IPS DF 6.9 (cell line): Measurements from ENCODE around the gene WNT10A.
A peak's percentile ranks its signal among the peaks of the same experiment; 100 is the strongest.

Experiments used
- DNase-seq: peaks from one replicate; pipeline ENCODE4 v3.0.0-alpha.2; 2013; ENCODE audit warnings: low read depth, low spot score
- H3K27ac ChIP-seq: one replicate; pipeline ENCODE4 v1.5.1; 2013; ENCODE audit warnings: low read length, control low read depth
- H3K27me3 ChIP-seq: 2 replicates; pipeline ENCODE4 v1.6.1; 2013; ENCODE audit warnings: mild to moderate bottlenecking, low read length; ENCODE audit not compliant: control insufficient read depth, insufficient read depth
- H3K36me3 ChIP-seq: 2 replicates; pipeline ENCODE4 v1.6.1; 2013; ENCODE audit warnings: low read length; ENCODE audit not compliant: control insufficient read depth, insufficient read depth
- H3K4me1 ChIP-seq: 2 replicates; pipeline ENCODE4 v1.6.1; 2013; ENCODE audit warnings: low read length; ENCODE audit not compliant: control insufficient read depth, insufficient read depth
- H3K4me3 ChIP-seq: 2 replicates; pipeline ENCODE4 v1.5.1; 2013; ENCODE audit warnings: mild to moderate bottlenecking, low read length
- H3K9me3 ChIP-seq: 2 replicates; pipeline ENCODE4 v1.6.1; 2013; ENCODE audit warnings: low read length, inconsistent platforms; ENCODE audit not compliant: control insufficient read depth, insufficient read depth
- WGBS: extraction: QIAGEN DNeasy Blood & Tissue Kit; methylation state at CpG from one replicate; pipeline ENCODE4 v1.1.7; 2013; ENCODE audit warnings: mixed read lengths, missing lambda C conversion rate; ENCODE audit not compliant: insufficient read length, insufficient coverage; 5-methylcytosine and 5-hydroxymethylcytosine counted together

Gene WNT10A

DNA sequence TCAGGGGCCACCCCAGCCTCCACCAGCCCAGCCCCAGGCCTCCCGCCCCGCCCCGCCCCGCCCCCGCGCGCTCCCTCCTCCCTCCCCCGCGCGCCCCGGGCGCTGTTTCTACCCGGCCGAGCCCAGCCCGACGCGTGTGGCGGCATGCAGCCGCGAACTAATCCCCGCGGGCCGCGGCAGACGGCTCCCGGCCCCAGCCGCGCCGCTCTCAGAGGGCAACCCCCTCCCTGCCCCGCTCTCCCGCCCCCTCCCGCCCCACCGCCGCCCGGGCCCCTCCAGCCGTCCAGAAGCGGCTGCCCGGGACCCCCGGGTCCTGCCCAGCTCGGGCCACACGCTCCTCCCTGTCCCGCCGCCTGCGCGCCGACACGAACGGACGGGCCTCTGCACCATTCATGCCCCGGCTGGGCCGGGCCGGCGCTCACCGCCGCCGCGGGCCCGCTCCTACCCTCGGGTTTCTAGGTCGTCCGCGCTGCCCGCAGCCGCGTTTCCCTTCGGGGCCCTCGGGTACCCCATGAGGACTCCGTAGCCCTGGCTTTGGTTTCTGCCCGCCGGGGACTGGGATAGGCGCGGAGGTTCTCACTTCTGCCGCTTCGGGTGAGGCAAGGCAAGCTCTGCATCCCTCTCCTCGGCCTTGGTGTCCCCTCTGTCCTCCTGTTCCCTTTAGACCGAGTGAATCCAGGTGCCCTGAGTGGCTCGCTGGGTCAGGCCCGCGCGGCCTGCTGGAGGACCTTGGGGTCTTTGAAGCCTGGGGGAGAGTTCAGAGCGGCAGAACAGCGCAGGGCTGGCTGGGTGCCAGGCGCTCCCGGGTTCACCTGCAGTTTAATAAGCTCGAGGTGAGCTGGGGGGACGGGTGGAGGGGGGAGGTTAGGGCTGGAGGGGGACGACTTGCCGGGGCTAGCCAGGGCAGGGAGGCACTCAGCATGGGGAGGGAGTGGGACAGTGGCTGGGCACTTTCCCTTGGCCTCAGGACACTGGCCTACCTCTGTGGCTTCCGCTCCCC is 3.1 kb downstream of the WNT10A start:
- no peaks in the 10 kb centered on the region for H3K36me3 ChIP-seq
- H3K27me3 ChIP-seq: peaks cover 90% of the 10 kb centered on the region
- WGBS: no CpG with 5 or more reads among the region's 89 CpGs
- no peak overlapping the region for H3K27ac ChIP-seq
- no peaks in the 10 kb centered on the region for H3K9me3 ChIP-seq
- no peak overlapping the region for H3K4me3 ChIP-seq
- no peak for DNase-seq
- H3K4me1 ChIP-seq: peaks cover 4% of the 10 kb centered on the region

- no peak overlapping the region for H3K27ac ChIP-seq
- no CpG with 5 or more reads among the region's 2 CpGs for WGBS
- H3K4me3 ChIP-seq: no peak overlapping the region
- H3K4me1 ChIP-seq: peaks cover 3% of the 10 kb centered on the region; the same call in 1 of the 2 replicates
- no peak for DNase-seq
- H3K27me3 ChIP-seq: peaks cover 83% of the 10 kb centered on the region
- H3K9me3 ChIP-seq: no peaks in the 10 kb centered on the region
- H3K36me3 ChIP-seq: no peaks in the 10 kb centered on the region
These were observed 3.9 kb downstream of the WNT10A start for GRCh38 chr2:218884519-218884918.

- peaks cover 81% of the 10 kb centered on the region for H3K27me3 ChIP-seq
- H3K4me3 ChIP-seq: no peak overlapping the region
- no peaks in the 10 kb centered on the region for H3K9me3 ChIP-seq
- no peak overlapping the region for H3K27ac ChIP-seq
- H3K4me1 ChIP-seq: no peaks in the 10 kb centered on the region
- WGBS: no CpG with 5 or more reads among the region's 12 CpGs
- no peak for DNase-seq
- no peaks in the 10 kb centered on the region for H3K36me3 ChIP-seq
These were observed 5.6 kb downstream of the WNT10A start for GRCh38 chr2:218885981-218886947.

GRCh38 chr2:218887079-218887478 is 6.4 kb downstream of the WNT10A start:
- Histone ChIP-seq H3K36me3 (no peaks in the 10 kb centered on the region), H3K9me3 (no peaks in the 10 kb centered on the region), H3K27me3 (peaks cover 81% of the 10 kb centered on the region), H3K4me1 (no peaks in the 10 kb centered on the region), H3K4me3 (no peak overlapping the region), H3K27ac (no peak overlapping the region)
- WGBS: no CpG with 5 or more reads among the region's 3 CpGs
- no peak for DNase-seq

DNA sequence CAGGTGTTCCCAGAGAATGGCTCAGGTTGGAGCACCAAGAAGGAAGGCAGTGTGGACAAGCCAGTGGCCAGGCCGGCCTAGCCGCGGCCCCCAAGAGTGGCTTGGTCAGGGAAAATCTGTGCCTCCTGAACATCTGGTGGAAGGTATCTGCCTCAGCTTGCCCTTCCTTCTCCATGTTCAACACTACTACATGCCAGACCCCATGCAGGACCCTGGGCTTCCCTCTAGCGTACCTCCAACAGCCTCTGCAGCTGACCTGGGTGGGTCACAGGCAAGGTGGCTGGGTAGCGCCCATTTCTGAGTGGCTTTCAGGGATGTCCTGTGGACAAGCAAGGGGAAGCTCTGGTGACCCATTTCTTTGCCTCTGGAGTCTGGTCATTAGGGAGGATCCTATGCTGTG is 7.7 kb downstream of the WNT10A start:
- 0 out of 2 replicates have a peak, but pooled peaks cover 2% of the 10 kb centered on the region for H3K4me1 ChIP-seq
- no peak overlapping the region for H3K27ac ChIP-seq
- H3K36me3 ChIP-seq: no peaks in the 10 kb centered on the region
- H3K4me3 ChIP-seq: no peak overlapping the region
- no CpG with 5 or more reads among the region's 5 CpGs for WGBS
- no peak for DNase-seq
- peaks cover 80% of the 10 kb centered on the region for H3K27me3 ChIP-seq
- no peaks in the 10 kb centered on the region for H3K9me3 ChIP-seq

- H3K4me1 ChIP-seq: 0 out of 2 replicates have a peak, but pooled peaks cover 2% of the 10 kb centered on the region
These were observed 9.3 kb downstream of the WNT10A start for GRCh38 chr2:218889937-218890336.

DNA sequence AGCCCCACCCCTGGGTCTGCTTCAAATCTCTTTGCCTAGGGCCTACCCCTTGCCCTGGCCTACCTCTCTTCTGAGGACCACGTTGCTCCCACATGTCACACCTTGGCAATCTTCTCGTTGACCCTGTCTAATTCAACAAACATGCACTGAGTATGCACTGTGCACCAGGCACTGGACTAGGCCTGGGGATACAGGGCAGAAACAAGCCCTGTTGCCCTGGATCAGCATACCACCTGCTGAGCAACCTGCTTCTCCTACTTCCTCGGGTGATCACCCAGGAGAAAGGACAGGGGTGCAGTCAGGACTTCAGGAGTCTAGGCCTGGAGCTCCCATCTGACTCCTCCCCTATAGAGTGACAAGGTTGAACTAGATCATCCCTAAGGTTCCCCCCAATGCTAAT is 9.7 kb downstream of the WNT10A start:
- H3K27ac ChIP-seq: no peak overlapping the region
- no peak for DNase-seq
- H3K4me1 ChIP-seq: 0 out of 2 replicates have a peak, but pooled peaks cover 4% of the 10 kb centered on the region
- H3K9me3 ChIP-seq: no peaks in the 10 kb centered on the region
- WGBS: no CpG with 5 or more reads among the region's 3 CpGs
- no peak overlapping the region for H3K4me3 ChIP-seq
- no peaks in the 10 kb centered on the region for H3K36me3 ChIP-seq
- H3K27me3 ChIP-seq: peaks cover 83% of the 10 kb centered on the region

More at GRCh38 chr2:218889937-218890336, 9.3 kb downstream of the WNT10A start:
- no peak overlapping the region for H3K4me3 ChIP-seq
- H3K36me3 ChIP-seq: no peaks in the 10 kb centered on the region
- peaks cover 83% of the 10 kb centered on the region for H3K27me3 ChIP-seq
- H3K27ac ChIP-seq: no peak overlapping the region
- no CpG with 5 or more reads among the region's 23 CpGs for WGBS
- DNase-seq: no peak
- no peaks in the 10 kb centered on the region for H3K9me3 ChIP-seq

DNA sequence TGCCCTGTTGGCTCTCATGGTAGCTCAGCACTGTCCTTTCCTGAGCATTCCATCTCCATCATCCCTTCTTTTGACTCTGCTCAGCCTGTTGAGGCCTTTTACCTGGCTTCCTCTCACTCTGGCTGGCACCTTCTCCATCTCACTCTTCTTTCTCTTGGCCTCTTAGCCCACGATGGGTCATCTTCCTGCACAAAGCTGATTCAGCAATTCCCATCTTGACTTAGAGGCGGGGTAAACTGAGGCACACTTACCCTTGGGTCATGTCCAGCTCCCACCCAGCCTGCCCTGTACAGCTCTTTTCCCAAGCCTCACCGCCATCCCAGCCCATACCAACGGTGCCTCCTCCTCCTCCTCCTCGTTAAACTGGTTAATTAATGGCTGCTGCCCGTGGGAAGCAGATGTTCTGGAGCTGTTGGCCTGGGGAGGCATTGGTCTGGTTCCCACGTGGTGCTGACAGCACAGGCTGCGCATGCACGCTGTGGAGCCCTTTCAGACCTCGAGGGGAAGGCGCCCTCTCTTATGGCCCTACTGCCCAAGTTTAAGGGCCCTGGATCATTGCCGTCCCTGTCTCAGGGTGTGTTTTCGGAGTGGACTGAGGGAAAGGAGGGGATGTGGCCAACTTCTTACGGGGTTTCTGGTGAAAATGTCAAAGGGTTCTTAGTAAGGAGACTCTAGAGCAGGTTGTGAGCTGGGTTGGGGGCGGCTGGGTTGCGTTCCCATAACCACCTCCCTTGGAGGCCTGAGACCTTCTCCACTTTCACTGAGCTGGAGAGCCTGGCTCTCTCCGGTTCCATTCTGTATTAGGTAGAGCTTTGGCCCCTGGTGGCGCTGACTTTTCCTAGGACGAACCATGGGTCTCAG is 10.9 kb downstream of the WNT10A start:
- Histone ChIP-seq H3K36me3 (no peaks in the 10 kb centered on the region), H3K4me3 (no peak overlapping the region), H3K4me1 (peaks cover 9% of the 10 kb centered on the region; the same call in 1 of the 2 replicates), H3K27me3 (peaks cover 85% of the 10 kb centered on the region), H3K9me3 (no peaks in the 10 kb centered on the region), H3K27ac (no peak overlapping the region)
- no CpG with 5 or more reads among the region's 19 CpGs for WGBS
- no peak for DNase-seq

- Histone ChIP-seq H3K4me3 (peak overlapping the region; percentile 22; the same call in 1 of the 2 replicates), H3K27me3 (peaks cover 88% of the 10 kb centered on the region), H3K27ac (no peak overlapping the region), H3K4me1 (peaks cover 12% of the 10 kb centered on the region; the same call in 1 of the 2 replicates), H3K9me3 (no peaks in the 10 kb centered on the region), H3K36me3 (no peaks in the 10 kb centered on the region)
- no CpG with 5 or more reads among the region's 72 CpGs for WGBS
- DNase-seq: no peak
These were observed 12.2 kb downstream of the WNT10A start for GRCh38 chr2:218892693-218893348.
